A549 (cell line): ENCODE results near the gene PRC1. TPM values are rescaled to one million over a fixed set of nuclear protein-coding genes. Genes with fewer than 3 reads are reported as not detected.

ENCODE experiments used
- ATAC-seq, 2 experiments: fragments of 200-7000 bp in 1 of 2; fragments of >200 bp in 1 of 2; cut with Nextera tagmentation in 1 of 2; cut with Tn5 transposase in 1 of 2; 3 replicates each; pipeline versions ENCODE4 v1.8.0 to v1.9.1; 2018 to 2020; ENCODE audit warnings: mild to moderate bottlenecking in 1 of 2, moderate library complexity in 1 of 2
- CTCF ChIA-PET: fragments of 300-600 bp; sonication (Branson Sonifier 250); formaldehyde crosslinking; extraction: SDS; loops from one replicate; lab custom pipeline; 2021; ENCODE audit warnings: antibody characterized with exemption, inconsistent platforms; lab: Yijun Ruan, JAX
- POLR2A ChIA-PET: fragments of 350-600 bp; formaldehyde crosslinking; extraction: SDS; loops from one replicate; lab custom pipeline; 2021; ENCODE audit warnings: antibody characterized with exemption, inconsistent platforms; lab: Yijun Ruan, JAX
- DNase-seq, 2 experiments: peaks; one replicate each; pipeline versions ENCODE4 v3.0.0 to v3.0.0-alpha.2; 2011 to 2016; ENCODE audit warnings: low read depth in 1 of 2, low spot score in 1 of 2
- FAIRE-seq: peaks from 2 replicates; lab custom pipeline; 2011; peaks lifted over from hg19 to GRCh38; lab: Jason Lieb, UNC
- H3K27ac ChIP-seq, 2 experiments: fragments of >200 bp; sonication (Bioruptor Twin); formaldehyde crosslinking; 3 replicates each; pipeline ENCODE4 v1.5.1; 2016 to 2017
- H3K4me1 ChIP-seq: fragments of >200 bp; sonication (Bioruptor Twin); formaldehyde crosslinking; 3 replicates; pipeline ENCODE4 v1.6.1; 2016
- H3K4me2 ChIP-seq: fragments of >200 bp; sonication (Bioruptor Twin); formaldehyde crosslinking; 3 replicates; pipeline ENCODE4 v1.6.1; 2016
- H3K4me3 ChIP-seq: fragments of >200 bp; sonication (Bioruptor Twin); formaldehyde crosslinking; 3 replicates; pipeline ENCODE4 v1.5.1; 2016
- H3K9me3 ChIP-seq: fragments of >200 bp; sonication (Bioruptor Twin); formaldehyde crosslinking; 3 replicates; pipeline ENCODE4 v1.6.1; 2016
- CEBPB ChIP-seq, 2 experiments: fragments of >200 bp in 1 of 2; sonication (Bioruptor Twin) in 1 of 2; formaldehyde crosslinking in 1 of 2; IDR thresholded peaks; 2 replicates each; pipeline ENCODE4 v1.6.1; 2012 to 2016
- EHF ChIP-seq: fragments of 250-450 bp; sonication (Bioruptor Pico); IDR thresholded peaks from 2 replicates; pipeline ENCODE4 v1.5.0; 2020; ENCODE audit warnings: mild to moderate bottlenecking
- EHMT2 ChIP-seq: fragments of 200-600 bp; sonication (generic); IDR thresholded peaks from 2 replicates; pipeline ENCODE4 v1.6.1; 2016; ENCODE audit warnings: antibody characterized with exemption, low read depth, mild to moderate bottlenecking, moderate library complexity
- ESRRA ChIP-seq: fragments of 150-350 bp; IDR thresholded peaks from 2 replicates; pipeline ENCODE4 v1.6.1; 2014; ENCODE audit warnings: mild to moderate bottlenecking, low read length, borderline replicate concordance
- FOSB ChIP-seq: fragments of 250-450 bp; sonication (Bioruptor Pico); IDR thresholded peaks from 2 replicates; pipeline ENCODE4 v1.5.0; 2020; ENCODE audit warnings: mild to moderate bottlenecking, moderate library complexity
- FOSL2 ChIP-seq, 2 experiments: fragments of 450-650 bp in 1 of 2; fragments of >200 bp in 1 of 2; sonication (Bioruptor Twin) in 1 of 2; formaldehyde crosslinking; IDR thresholded peaks; 2 replicates each; pipeline versions ENCODE4 v1.5.0 to v1.6.1; 2016 to 2020; ENCODE audit warnings: mild to moderate bottlenecking in 1 of 2, moderate library complexity in 1 of 2
- HDAC2 ChIP-seq: fragments of 200-600 bp; sonication (generic); IDR thresholded peaks from 2 replicates; pipeline ENCODE4 v1.6.1; 2016
- HOXA7 ChIP-seq: fragments of 250-450 bp; sonication (Bioruptor Pico); IDR thresholded peaks from 2 replicates; pipeline ENCODE4 v1.5.0; 2020; ENCODE audit warnings: mild to moderate bottlenecking, moderate library complexity
- HOXB13 ChIP-seq: fragments of 250-450 bp; sonication (Bioruptor Pico); IDR thresholded peaks from 2 replicates; pipeline ENCODE4 v1.5.0; 2020; ENCODE audit warnings: low read depth, mild to moderate bottlenecking, moderate library complexity
- HOXB5 ChIP-seq: fragments of 250-450 bp; sonication (Bioruptor Pico); IDR thresholded peaks from 2 replicates; pipeline ENCODE4 v1.5.0; 2020; ENCODE audit warnings: mild to moderate bottlenecking, moderate library complexity
- KDM1A ChIP-seq: fragments of 200-600 bp; sonication (generic); IDR thresholded peaks from 2 replicates; pipeline ENCODE4 v1.6.1; 2016; ENCODE audit warnings: low read depth, mild to moderate bottlenecking
- MAFK ChIP-seq: fragments of 450-650 bp; IDR thresholded peaks from 2 replicates; pipeline ENCODE4 v1.6.1; 2014; ENCODE audit not compliant: partially characterized antibody
- MAZ ChIP-seq: fragments of 150-350 bp; IDR thresholded peaks from 2 replicates; pipeline ENCODE4 v1.6.1; 2014; ENCODE audit warnings: antibody characterized with exemption, low read depth, low read length, borderline replicate concordance
- NFE2L2 ChIP-seq: fragments of 150-350 bp; conservative IDR thresholded peaks from 2 replicates; pipeline ENCODE4 v1.6.1; 2014; ENCODE audit warnings: low read length
- POLR2AphosphoS2 ChIP-seq: conservative IDR thresholded peaks from 2 replicates; pipeline ENCODE4 v1.6.1; 2012; ENCODE audit warnings: low read length, improper control_type of control experiment, inconsistent platforms
- RCOR1 ChIP-seq: fragments of 150-350 bp; IDR thresholded peaks from 2 replicates; pipeline ENCODE4 v1.6.1; 2014; ENCODE audit warnings: antibody characterized with exemption, low read length, low read depth
- SREBF2 ChIP-seq: fragments of 450-650 bp; IDR thresholded peaks from 2 replicates; pipeline ENCODE4 v1.6.1; 2014; ENCODE audit warnings: mild to moderate bottlenecking, moderate library complexity
- ZC3H11A ChIP-seq: fragments of 450-650 bp; IDR thresholded peaks from 2 replicates; pipeline ENCODE4 v1.6.1; 2014; ENCODE audit warnings: antibody characterized with exemption, mild to moderate bottlenecking
- ZSCAN20 ChIP-seq: fragments of 250-450 bp; sonication (Bioruptor Pico); IDR thresholded peaks from 2 replicates; pipeline ENCODE4 v1.8.0; 2022; ENCODE audit warnings: mild to moderate bottlenecking, moderate library complexity
- WGBS: methylation state at CpG from one replicate; pipeline ENCODE4 v1.1.6; 2017; ENCODE audit errors: missing lambda C conversion rate; 5-methylcytosine and 5-hydroxymethylcytosine counted together
- polyA plus RNA-seq, 4 experiments: library from polyadenylated mRNA; depleted of rRNA in 3 of 4; stranded (reverse); fragments of >200 nt; fragmentation: RNase III in 1 of 4; extraction: RNeasy Plus Mini Kit Qiagen cat#74134 plus additional on column Dnase treatment in 1 of 4; gene quantifications; 2 replicates in 3 of 4; 3 replicates in 1 of 4; pipeline ENCODE4 v1.2.3, GENCODE V29; 2011 to 2017
- TF ChIP-seq, protein P1 (sequence below): fragments of 200-600 bp; sonication (generic); IDR thresholded peaks from 2 replicates; pipeline ENCODE4 v1.6.1; 2016; ENCODE audit warnings: antibody characterized with exemption, mild to moderate bottlenecking, moderate library complexity
- TF ChIP-seq, protein P2 (sequence below): IDR thresholded peaks from 2 replicates; pipeline ENCODE4 v1.6.1; 2012

The PRC1 gene
- polyA plus RNA-seq, 2 of the 4 experiments (the other 2 are of a cell fraction) = 303 to 426 TPM

DNA sequence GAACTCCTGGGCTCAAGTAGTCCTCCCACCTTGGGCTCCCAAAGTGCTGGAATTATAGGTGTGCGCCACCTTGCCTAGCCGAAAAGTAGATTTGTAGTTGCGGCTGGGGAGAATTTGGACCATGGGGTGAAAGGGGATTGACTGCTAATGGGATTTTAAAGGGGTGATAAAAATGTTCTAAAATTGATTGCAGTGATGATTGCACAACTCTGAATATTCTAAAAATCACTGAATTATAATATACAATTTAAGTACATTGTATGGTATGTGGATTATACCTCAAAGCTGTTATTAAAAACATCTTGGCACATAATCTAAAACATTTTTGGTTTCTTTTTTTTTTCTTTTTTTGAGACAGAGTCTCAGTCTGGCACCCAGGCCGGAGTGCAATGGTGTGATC lies 3.9 kb downstream of the PRC1 start:
- DNase-seq (no peak), ATAC-seq (no peak), FAIRE-seq (no peak)
- Histone ChIP-seq H3K9me3 (no peaks in the 10 kb centered on the region), H3K4me3 (no peak overlapping the region)
- TF ChIP-seq CEBPB (IDR thresholded peaks at IDR 0.05) (peak in 1 of 2 experiments; percentile 56; a peak in 1 of 4 replicates), ZC3H11A (no peak), FOSB (no peak)
- TF ChIP-seq, all 56 proteins: peak for 1
- Histone ChIP-seq H3K27ac (no peak overlapping the region), H3K4me2 (no peak overlapping the region), H3K4me1 (peaks cover 26% of the 10 kb centered on the region)
- POLR2A ChIA-PET = interaction anchor here (1.2 kb wide), 1 partner anchor 36 kb away, joined by 4 read pairs; the partner anchor contains the start of gene RCCD1
- CTCF ChIA-PET = interaction anchor here (0.6 to 18.2 kb wide), 5 partner anchors 31 to 50 kb away, joined by 3 to 247 read pairs (median 3); partner anchors contain the start of genes RCCD1 and VPS33B
- whole genome bisulfite sequencing = 95% methylated on average over 4 of the region's 4 CpGs

DNA sequence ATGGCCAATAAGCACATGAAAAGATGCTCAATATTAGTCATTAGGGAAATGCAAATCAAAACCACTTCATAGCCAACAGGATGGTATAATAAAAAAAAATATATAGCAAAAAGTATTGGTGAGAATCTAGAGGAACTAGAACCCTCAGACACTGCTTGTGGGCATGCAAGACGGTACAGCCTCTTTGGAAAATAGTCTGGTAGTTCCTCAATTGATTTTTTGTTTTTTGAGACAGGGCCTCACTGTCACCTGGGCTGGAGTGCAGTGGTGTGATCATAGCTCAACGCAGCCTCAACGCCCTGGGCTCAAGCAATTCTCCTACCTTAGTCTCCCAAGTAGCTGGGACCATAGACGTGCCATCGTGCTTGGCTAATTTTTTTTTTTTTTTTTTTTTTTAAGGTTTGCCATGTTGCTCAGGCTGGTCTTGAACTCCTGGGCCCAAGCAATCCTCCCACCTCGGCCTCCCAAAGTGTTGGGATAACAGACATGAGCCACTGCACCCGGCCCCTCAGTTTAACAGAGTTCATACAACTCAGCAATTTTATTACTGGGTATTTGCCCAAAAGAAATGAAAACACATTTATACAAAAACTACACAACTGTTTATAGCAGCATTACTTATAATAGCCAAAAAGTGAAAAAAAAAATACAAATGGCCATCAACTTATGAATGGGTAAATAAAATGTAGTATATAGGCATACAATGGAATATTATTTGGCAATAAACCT lies 5.1 kb downstream of the PRC1 start:
- no peak for DNase-seq
- H3K9me3 ChIP-seq = no peaks in the 10 kb centered on the region
- no peak overlapping the region for H3K4me3 ChIP-seq
- CTCF ChIA-PET = interaction anchor here (0.7 to 18.2 kb wide), 9 partner anchors 11 to 283 kb away, joined by 3 to 247 read pairs (median 3); partner anchors contain the start of genes RCCD1 and VPS33B
- H3K4me1 ChIP-seq = peaks cover 26% of the 10 kb centered on the region
- 85% methylated on average over 7 of the region's 7 CpGs for whole genome bisulfite sequencing
- ATAC-seq = no peak
- peak overlapping the region; percentile 25; the same call in 1 of the 3 replicates for H3K4me2 ChIP-seq
- no peak for FAIRE-seq
- no peak overlapping the region for H3K27ac ChIP-seq
- TF ChIP-seq, protein P1, sequence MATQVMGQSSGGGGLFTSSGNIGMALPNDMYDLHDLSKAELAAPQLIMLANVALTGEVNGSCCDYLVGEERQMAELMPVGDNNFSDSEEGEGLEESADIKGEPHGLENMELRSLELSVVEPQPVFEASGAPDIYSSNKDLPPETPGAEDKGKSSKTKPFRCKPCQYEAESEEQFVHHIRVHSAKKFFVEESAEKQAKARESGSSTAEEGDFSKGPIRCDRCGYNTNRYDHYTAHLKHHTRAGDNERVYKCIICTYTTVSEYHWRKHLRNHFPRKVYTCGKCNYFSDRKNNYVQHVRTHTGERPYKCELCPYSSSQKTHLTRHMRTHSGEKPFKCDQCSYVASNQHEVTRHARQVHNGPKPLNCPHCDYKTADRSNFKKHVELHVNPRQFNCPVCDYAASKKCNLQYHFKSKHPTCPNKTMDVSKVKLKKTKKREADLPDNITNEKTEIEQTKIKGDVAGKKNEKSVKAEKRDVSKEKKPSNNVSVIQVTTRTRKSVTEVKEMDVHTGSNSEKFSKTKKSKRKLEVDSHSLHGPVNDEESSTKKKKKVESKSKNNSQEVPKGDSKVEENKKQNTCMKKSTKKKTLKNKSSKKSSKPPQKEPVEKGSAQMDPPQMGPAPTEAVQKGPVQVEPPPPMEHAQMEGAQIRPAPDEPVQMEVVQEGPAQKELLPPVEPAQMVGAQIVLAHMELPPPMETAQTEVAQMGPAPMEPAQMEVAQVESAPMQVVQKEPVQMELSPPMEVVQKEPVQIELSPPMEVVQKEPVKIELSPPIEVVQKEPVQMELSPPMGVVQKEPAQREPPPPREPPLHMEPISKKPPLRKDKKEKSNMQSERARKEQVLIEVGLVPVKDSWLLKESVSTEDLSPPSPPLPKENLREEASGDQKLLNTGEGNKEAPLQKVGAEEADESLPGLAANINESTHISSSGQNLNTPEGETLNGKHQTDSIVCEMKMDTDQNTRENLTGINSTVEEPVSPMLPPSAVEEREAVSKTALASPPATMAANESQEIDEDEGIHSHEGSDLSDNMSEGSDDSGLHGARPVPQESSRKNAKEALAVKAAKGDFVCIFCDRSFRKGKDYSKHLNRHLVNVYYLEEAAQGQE = no peak
- TF ChIP-seq HOXB13 (no peak), FOSL2 (IDR thresholded peaks at IDR 0.05) (no peak), FOSL2 (CRISPR knock-in tag; IDR thresholded peaks at IDR 0.05) (no peak), MAZ (no peak), HOXA7 (no peak), KDM1A (no peak), ESRRA (no peak), NFE2L2 (no peak), POLR2AphosphoS2 (no peak)
- TF ChIP-seq, protein P2, sequence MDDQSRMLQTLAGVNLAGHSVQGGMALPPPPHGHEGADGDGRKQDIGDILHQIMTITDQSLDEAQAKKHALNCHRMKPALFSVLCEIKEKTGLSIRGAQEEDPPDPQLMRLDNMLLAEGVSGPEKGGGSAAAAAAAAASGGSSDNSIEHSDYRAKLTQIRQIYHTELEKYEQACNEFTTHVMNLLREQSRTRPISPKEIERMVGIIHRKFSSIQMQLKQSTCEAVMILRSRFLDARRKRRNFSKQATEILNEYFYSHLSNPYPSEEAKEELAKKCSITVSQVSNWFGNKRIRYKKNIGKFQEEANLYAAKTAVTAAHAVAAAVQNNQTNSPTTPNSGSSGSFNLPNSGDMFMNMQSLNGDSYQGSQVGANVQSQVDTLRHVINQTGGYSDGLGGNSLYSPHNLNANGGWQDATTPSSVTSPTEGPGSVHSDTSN = no peak
- POLR2A ChIA-PET = interaction anchor here (0.6 kb wide), 1 partner anchor 16 kb away, joined by 4 read pairs; no protein-coding TSS in a partner anchor

DNA sequence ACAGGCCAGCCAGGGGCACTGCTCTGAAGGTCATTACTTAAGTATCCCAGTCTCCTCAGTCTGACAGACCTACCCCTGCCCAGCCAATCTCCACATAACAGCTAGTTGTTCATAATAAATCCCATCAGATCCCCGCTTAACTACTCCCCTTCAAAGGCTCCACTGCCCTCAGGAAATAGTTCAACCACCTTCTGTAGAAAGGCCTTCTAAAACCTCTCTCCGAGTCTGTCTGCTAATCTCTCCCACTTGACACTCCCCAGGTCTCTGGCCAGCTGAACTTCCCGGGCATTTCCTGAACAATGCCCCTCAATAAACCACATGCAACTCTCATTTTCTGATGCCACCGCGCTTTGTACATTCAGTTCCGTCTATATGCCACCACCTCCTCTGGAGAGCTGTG lies 6.0 kb downstream of the PRC1 start:
- Histone ChIP-seq H3K27ac (peak overlapping the region in 1 of 2 experiments; percentile 38; a peak in 2 of 6 replicates), H3K4me2 (peak overlapping the region; percentile 25; the same call in 1 of the 3 replicates), H3K4me1 (peaks cover 26% of the 10 kb centered on the region), H3K9me3 (no peaks in the 10 kb centered on the region), H3K4me3 (no peak overlapping the region)
- FAIRE-seq (no peak), ATAC-seq (peak in 1 of 2 experiments; percentile 40; a peak in 3 of 6 replicates), DNase-seq (no peak)
- WGBS = 82% methylated on average over 6 of the region's 6 CpGs
- TF ChIP-seq EHF (CRISPR knock-in tag) (no peak), HOXB5 (no peak), MAFK (no peak), ZSCAN20 (CRISPR knock-in tag) (no peak), SREBF2 (no peak), EHMT2 (no peak), RCOR1 (no peak), HDAC2 (no peak)
- ChIA-PET CTCF (interaction anchor here (0.5 to 18.2 kb wide), 7 partner anchors 10 to 68 kb away, joined by 3 to 247 read pairs (median 4); partner anchors contain the start of gene RCCD1), POLR2A (no interaction called here)
